ENCODE measurements around the gene CDC42EP2.
"Not testable (repeated sequence)": the region's sequence is repeated elsewhere in the genome, so short reads cannot be mapped to it uniquely, and the experiment has no call there.

Gene CDC42EP2

GRCh38 chr11:65327021-65327420, 12.4 kb downstream of the CDC42EP2 start:
- DNase-seq, result no peak
- POLR2A ChIA-PET, result no interaction called here

GRCh38 chr11:65329478-65329877, 14.8 kb downstream of the CDC42EP2 start:
- ChIA-PET CTCF (interaction anchor here (0.6 to 17.7 kb wide), 19 partner anchors 10 to 181 kb away, joined by 3 to 284 read pairs (median 5); partner anchors contain the start of genes CDC42EP2 and TIGD3), POLR2A (interaction anchor here (0.5 to 1.4 kb wide), 4 partner anchors 55 to 178 kb away, joined by 3 to 6 read pairs (median 4); partner anchors contain the start of gene NEAT1)
- Histone ChIP-seq H3K9me3 (ENCODE audit: control extremely low read depth in 1 of 5, control insufficient read depth in 4 of 5, insufficient read depth in 2 of 5, low read depth in 1 of 5, low read length in 4 of 5) (no peaks in the 10 kb centered on the region), H3K27ac (ENCODE audit: insufficient read depth in 1 of 2, low read depth in 1 of 2, low read length in 2 of 2, poor library complexity in 1 of 2, severe bottlenecking in 2 of 2) (peak overlapping the region in 1 of 2 experiments; percentile 46), H3K4me3 (ENCODE audit: control insufficient read depth in 1 of 7, extremely low read depth in 1 of 7, insufficient read depth in 4 of 7, low read depth in 2 of 7, low read length in 6 of 7) (peak overlapping the region in 5 of 7 experiments; percentile 2 to 54 (median 35)), H3K4me1 (ENCODE audit: control extremely low read depth in 1 of 4, control insufficient read depth in 4 of 4, insufficient read depth in 4 of 4, low read length in 3 of 4) (peaks cover 3 to 11% (median 10%) of the 10 kb centered on the region in 4 experiments), H3K36me3 (ENCODE audit: control insufficient read depth in 4 of 4, insufficient read depth in 4 of 4, low read length in 3 of 4) (no peaks in the 10 kb centered on the region), H3K27me3 (replicated peaks in 2 of 5; ENCODE audit: control insufficient read depth in 4 of 5, insufficient read depth in 5 of 5, low read length in 4 of 5) (no peaks in the 10 kb centered on the region)
- WGBS (ENCODE audit: insufficient coverage), result 10% methylated on average over 2 of the region's 2 CpGs
- DNase-seq, result peak in 1 of 3 donors; percentile 57

More at GRCh38 chr11:65327021-65327420, 12.4 kb downstream of the CDC42EP2 start:
- 100% methylated on average over 3 of the region's 8 CpGs for WGBS (ENCODE audit: insufficient coverage)
- H3K27ac ChIP-seq (ENCODE audit: insufficient read depth in 1 of 2, low read depth in 1 of 2, low read length in 2 of 2, poor library complexity in 1 of 2, severe bottlenecking in 2 of 2), result no peak overlapping the region
- CTCF ChIA-PET, result interaction anchor here (1.1 to 17.7 kb wide), 3 partner anchors 11 to 54 kb away, joined by 3 to 284 read pairs (median 153); partner anchors contain the start of gene CDC42EP2
- no peaks in the 10 kb centered on the region for H3K27me3 ChIP-seq (replicated peaks in 2 of 5; ENCODE audit: control insufficient read depth in 4 of 5, insufficient read depth in 5 of 5, low read length in 4 of 5)
- H3K4me3 ChIP-seq (ENCODE audit: control insufficient read depth in 1 of 7, extremely low read depth in 1 of 7, insufficient read depth in 4 of 7, low read depth in 2 of 7, low read length in 6 of 7), result no peak overlapping the region
- no peaks in the 10 kb centered on the region for H3K9me3 ChIP-seq (ENCODE audit: control extremely low read depth in 1 of 5, control insufficient read depth in 4 of 5, insufficient read depth in 2 of 5, low read depth in 1 of 5, low read length in 4 of 5)
- H3K36me3 ChIP-seq (ENCODE audit: control insufficient read depth in 4 of 4, insufficient read depth in 4 of 4, low read length in 3 of 4), result peaks cover 0 to 2% (median under 1%) of the 10 kb centered on the region in 4 experiments
- peaks cover 3 to 8% (median 7%) of the 10 kb centered on the region in 4 experiments for H3K4me1 ChIP-seq (ENCODE audit: control extremely low read depth in 1 of 4, control insufficient read depth in 4 of 4, insufficient read depth in 4 of 4, low read length in 3 of 4)

- peak; percentile 92 to 96 (median 93) for DNase-seq
- no peaks in the 10 kb centered on the region for H3K36me3 ChIP-seq (ENCODE audit: control insufficient read depth in 4 of 4, insufficient read depth in 4 of 4, low read length in 3 of 4)
- H3K9me3 ChIP-seq (ENCODE audit: control extremely low read depth in 1 of 5, control insufficient read depth in 4 of 5, insufficient read depth in 2 of 5, low read depth in 1 of 5, low read length in 4 of 5), result no peaks in the 10 kb centered on the region
- peak overlapping the region in 1 of 2 experiments; percentile 46 for H3K27ac ChIP-seq (ENCODE audit: insufficient read depth in 1 of 2, low read depth in 1 of 2, low read length in 2 of 2, poor library complexity in 1 of 2, severe bottlenecking in 2 of 2)
- peak overlapping the region in 5 of 7 experiments; percentile 2 to 54 (median 35) for H3K4me3 ChIP-seq (ENCODE audit: control insufficient read depth in 1 of 7, extremely low read depth in 1 of 7, insufficient read depth in 4 of 7, low read depth in 2 of 7, low read length in 6 of 7)
- WGBS (ENCODE audit: insufficient coverage), result 10% methylated on average over 8 of the region's 13 CpGs
- POLR2A ChIA-PET, result interaction anchor here (1.0 to 1.4 kb wide), 3 partner anchors 56 to 177 kb away, joined by 4 to 6 read pairs (median 5); no protein-coding TSS in a partner anchor
- peaks cover 8 to 16% (median 15%) of the 10 kb centered on the region in 4 experiments for H3K4me1 ChIP-seq (ENCODE audit: control extremely low read depth in 1 of 4, control insufficient read depth in 4 of 4, insufficient read depth in 4 of 4, low read length in 3 of 4)
- H3K27me3 ChIP-seq (replicated peaks in 2 of 5; ENCODE audit: control insufficient read depth in 4 of 5, insufficient read depth in 5 of 5, low read length in 4 of 5), result no peaks in the 10 kb centered on the region
- CTCF ChIA-PET, result interaction anchor here (0.6 to 17.7 kb wide), 20 partner anchors 11 to 181 kb away, joined by 3 to 284 read pairs (median 5); partner anchors contain the start of genes CDC42EP2 and TIGD3
These were observed 15.3 kb downstream of the CDC42EP2 start for GRCh38 chr11:65329944-65330403.

GRCh38 chr11:65330544-65330943, 15.9 kb downstream of the CDC42EP2 start:
- WGBS (ENCODE audit: insufficient coverage), result 87% methylated on average over 7 of the region's 7 CpGs
- no peak overlapping the region for H3K4me3 ChIP-seq (ENCODE audit: control insufficient read depth in 1 of 7, extremely low read depth in 1 of 7, insufficient read depth in 4 of 7, low read depth in 2 of 7, low read length in 6 of 7)
- no peak for DNase-seq
- H3K27ac ChIP-seq (ENCODE audit: insufficient read depth in 1 of 2, low read depth in 1 of 2, low read length in 2 of 2, poor library complexity in 1 of 2, severe bottlenecking in 2 of 2), result no peak overlapping the region
- H3K4me1 ChIP-seq (ENCODE audit: control extremely low read depth in 1 of 4, control insufficient read depth in 4 of 4, insufficient read depth in 4 of 4, low read length in 3 of 4), result peaks cover 14 to 21% (median 18%) of the 10 kb centered on the region in 4 experiments
- H3K27me3 ChIP-seq (replicated peaks in 2 of 5; ENCODE audit: control insufficient read depth in 4 of 5, insufficient read depth in 5 of 5, low read length in 4 of 5), result no peaks in the 10 kb centered on the region
- CTCF ChIA-PET, result interaction anchor here (0.6 to 17.7 kb wide), 16 partner anchors 10 to 180 kb away, joined by 3 to 284 read pairs (median 6); partner anchors contain the start of genes CDC42EP2 and TIGD3
- H3K36me3 ChIP-seq (ENCODE audit: control insufficient read depth in 4 of 4, insufficient read depth in 4 of 4, low read length in 3 of 4), result no peaks in the 10 kb centered on the region
- no peaks in the 10 kb centered on the region for H3K9me3 ChIP-seq (ENCODE audit: control extremely low read depth in 1 of 5, control insufficient read depth in 4 of 5, insufficient read depth in 2 of 5, low read depth in 1 of 5, low read length in 4 of 5)
- POLR2A ChIA-PET, result interaction anchor here (1.2 to 1.4 kb wide), 2 partner anchors 56 to 177 kb away, joined by 5 to 6 read pairs; no protein-coding TSS in a partner anchor

- not testable (repeated sequence) for H3K4me3 ChIP-seq (ENCODE audit: control insufficient read depth in 1 of 7, extremely low read depth in 1 of 7, insufficient read depth in 4 of 7, low read depth in 2 of 7, low read length in 6 of 7); H3K9me3 ChIP-seq (ENCODE audit: control extremely low read depth in 1 of 5, control insufficient read depth in 4 of 5, insufficient read depth in 2 of 5, low read depth in 1 of 5, low read length in 4 of 5); H3K27ac ChIP-seq (ENCODE audit: insufficient read depth in 1 of 2, low read depth in 1 of 2, low read length in 2 of 2, poor library complexity in 1 of 2, severe bottlenecking in 2 of 2); H3K27me3 ChIP-seq (replicated peaks in 2 of 5; ENCODE audit: control insufficient read depth in 4 of 5, insufficient read depth in 5 of 5, low read length in 4 of 5); H3K36me3 ChIP-seq (ENCODE audit: control insufficient read depth in 4 of 4, insufficient read depth in 4 of 4, low read length in 3 of 4); DNase-seq
- H3K4me1 ChIP-seq (ENCODE audit: control extremely low read depth in 1 of 4, control insufficient read depth in 4 of 4, insufficient read depth in 4 of 4, low read length in 3 of 4), result peaks cover 15 to 21% (median 18%) of the 10 kb centered on the region in 4 experiments
- POLR2A ChIA-PET, result interaction anchor here (0.7 to 2.9 kb wide), 2 partner anchors 104 to 174 kb away, joined by 3 to 10 read pairs; no protein-coding TSS in a partner anchor
- 88% methylated on average over 6 of the region's 9 CpGs for WGBS (ENCODE audit: insufficient coverage)
- CTCF ChIA-PET, result interaction anchor here (1.0 to 17.7 kb wide), 14 partner anchors 8 to 256 kb away, joined by 3 to 284 read pairs (median 4); partner anchors contain the start of genes CDC42EP2 and TIGD3
These were observed 17.9 kb downstream of the CDC42EP2 start for GRCh38 chr11:65332591-65332990.

- Histone ChIP-seq H3K36me3 (ENCODE audit: control insufficient read depth in 4 of 4, insufficient read depth in 4 of 4, low read length in 3 of 4) (peaks cover 2 to 11% (median 9%) of the 10 kb centered on the region in 4 experiments), H3K4me3 (ENCODE audit: control insufficient read depth in 1 of 7, extremely low read depth in 1 of 7, insufficient read depth in 4 of 7, low read depth in 2 of 7, low read length in 6 of 7) (peak overlapping the region in 6 of 7 experiments; percentile 86 to 98 (median 94)), H3K4me1 (ENCODE audit: control extremely low read depth in 1 of 4, control insufficient read depth in 4 of 4, insufficient read depth in 4 of 4, low read length in 3 of 4) (peaks cover 11 to 16% (median 13%) of the 10 kb centered on the region in 4 experiments), H3K9me3 (ENCODE audit: control extremely low read depth in 1 of 5, control insufficient read depth in 4 of 5, insufficient read depth in 2 of 5, low read depth in 1 of 5, low read length in 4 of 5) (no peaks in the 10 kb centered on the region), H3K27ac (ENCODE audit: insufficient read depth in 1 of 2, low read depth in 1 of 2, low read length in 2 of 2, poor library complexity in 1 of 2, severe bottlenecking in 2 of 2) (peak overlapping the region in 1 of 2 experiments; percentile 87), H3K27me3 (replicated peaks in 2 of 5; ENCODE audit: control insufficient read depth in 4 of 5, insufficient read depth in 5 of 5, low read length in 4 of 5) (no peaks in the 10 kb centered on the region)
- ChIA-PET CTCF (interaction anchor here (0.7 to 17.7 kb wide), 6 partner anchors 14 to 152 kb away, joined by 3 to 284 read pairs (median 32); partner anchors contain the start of genes CDC42EP2 and TIGD3), POLR2A (interaction anchor here (1.5 to 2.9 kb wide), 2 partner anchors 21 to 172 kb away, joined by 5 to 10 read pairs; no protein-coding TSS in a partner anchor)
- no peak for DNase-seq
- 45% methylated on average over 5 of the region's 5 CpGs for WGBS (ENCODE audit: insufficient coverage)
These were observed 20.1 kb downstream of the CDC42EP2 start for GRCh38 chr11:65334696-65335295.
